ENCODE measurements around the gene SLX9.

Gene SLX9

GRCh38 chr21:45012662-45013259 is 72.9 kb downstream of the SLX9 start:
- no peak for TF ChIP-seq CTCF (IDR thresholded peaks at IDR 0.05; ENCODE audit: low read depth, low read length, missing control alignments)
- no peak overlapping the region for H3K4me3 ChIP-seq (ENCODE audit: low read depth, low read length)

GRCh38 chr21:45013260-45013841 is 73.5 kb downstream of the SLX9 start:
- TF ChIP-seq CTCF (IDR thresholded peaks at IDR 0.05; ENCODE audit: low read depth, low read length, missing control alignments) = no peak

More at GRCh38 chr21:45012662-45013259, 72.9 kb downstream of the SLX9 start:
- DNase-seq (ENCODE audit: low read depth) = no peak

GRCh38 chr21:45014747-45015468 is 75.1 kb downstream of the SLX9 start:
- no peak for TF ChIP-seq CTCF (IDR thresholded peaks at IDR 0.05; ENCODE audit: low read depth, low read length, missing control alignments)
- no peak overlapping the region for H3K4me3 ChIP-seq (ENCODE audit: low read depth, low read length)

More at GRCh38 chr21:45013260-45013841, 73.5 kb downstream of the SLX9 start:
- no peak for DNase-seq (ENCODE audit: low read depth)
- no peak overlapping the region for H3K4me3 ChIP-seq (ENCODE audit: low read depth, low read length)

GRCh38 chr21:45015469-45015860 is 75.6 kb downstream of the SLX9 start:
- no peak for DNase-seq (ENCODE audit: low read depth)
- TF ChIP-seq CTCF (IDR thresholded peaks at IDR 0.05; ENCODE audit: low read depth, low read length, missing control alignments) = no peak
- H3K4me3 ChIP-seq (ENCODE audit: low read depth, low read length) = no peak overlapping the region

More at GRCh38 chr21:45014747-45015468, 75.1 kb downstream of the SLX9 start:
- DNase-seq (ENCODE audit: low read depth) = no peak

GRCh38 chr21:45016031-45016405 is 76.2 kb downstream of the SLX9 start:
- TF ChIP-seq CTCF (IDR thresholded peaks at IDR 0.05; ENCODE audit: low read depth, low read length, missing control alignments) = no peak
- no peak for DNase-seq (ENCODE audit: low read depth)
- H3K4me3 ChIP-seq (ENCODE audit: low read depth, low read length) = no peak overlapping the region

- TF ChIP-seq CTCF (IDR thresholded peaks at IDR 0.05; ENCODE audit: low read depth, low read length, missing control alignments) = no peak
- DNase-seq (ENCODE audit: low read depth) = no peak
These were observed 76.7 kb downstream of the SLX9 start for GRCh38 chr21:45016406-45017038.

More at GRCh38 chr21:45016406-45017038, 76.7 kb downstream of the SLX9 start:
- no peak overlapping the region for H3K4me3 ChIP-seq (ENCODE audit: low read depth, low read length)

All from GM12864 (cell line).